GM18868 (cell line): ENCODE measurements around the gene FICD.
"Not testable (repeated sequence)": the region's sequence is repeated elsewhere in the genome, so short reads cannot be mapped to it uniquely, and the experiment has no call there.

Experiments
- ATAC-seq: cut with Tn5 transposase; IDR thresholded peaks from one replicate; pipeline ENCODE4 v1.9.1; 2021; ENCODE audit warnings: mild to moderate bottlenecking, moderate library complexity; ENCODE audit not compliant: unreplicated experiment

Gene FICD

GRCh38 chr12:108531929-108532848, 17.1 kb downstream of the FICD start:
- ATAC-seq: no peak

- no peak for ATAC-seq
Observed at GRCh38 chr12:108538146-108538545, 23.1 kb downstream of the FICD start.

- no peak for ATAC-seq
Observed at GRCh38 chr12:108538616-108539195, 23.6 kb downstream of the FICD start.

- no peak for ATAC-seq
Observed at GRCh38 chr12:108542320-108542719, 27.2 kb downstream of the FICD start.

- ATAC-seq: no peak
Observed at GRCh38 chr12:108543652-108544051, 28.6 kb downstream of the FICD start.

- no peak for ATAC-seq
Observed at GRCh38 chr12:108547686-108548085, 32.6 kb downstream of the FICD start.

- peak; percentile 56 for ATAC-seq
Observed at GRCh38 chr12:108548954-108549521, 34.0 kb downstream of the FICD start.

- no peak for ATAC-seq
Observed at GRCh38 chr12:108551535-108551934, 36.5 kb downstream of the FICD start.

- ATAC-seq: no peak
Observed at GRCh38 chr12:108553799-108554198, 38.7 kb downstream of the FICD start.

- ATAC-seq: not testable (repeated sequence)
Observed at GRCh38 chr12:108555383-108555782, 40.3 kb downstream of the FICD start.

- ATAC-seq: no peak
Observed at GRCh38 chr12:108559007-108559655, 44.1 kb downstream of the FICD start.

- no peak for ATAC-seq
Observed at GRCh38 chr12:108559748-108560147, 44.7 kb downstream of the FICD start.

- no peak for ATAC-seq
Observed at GRCh38 chr12:108560321-108560721, 45.2 kb downstream of the FICD start.

GRCh38 chr12:108560752-108561719, 46.0 kb downstream of the FICD start, which contains the start of gene SART3:
Gene SART3 (minus strand): TSS chr12:108561173. CDS start chr12:108561154, 19 bp downstream.
- peak; percentile 38 for ATAC-seq

- ATAC-seq: no peak
Observed at GRCh38 chr12:108561852-108562347, 46.8 kb downstream of the FICD start.

- peak; percentile 52 for ATAC-seq
Observed at GRCh38 chr12:108562348-108563135, 47.5 kb downstream of the FICD start, which contains the start of gene ISCU. Gene ISCU (plus strand): TSS chr12:108562596. CDS start chr12:108562623, 27 bp downstream.

GRCh38 chr12:108563136-108563803, 48.2 kb downstream of the FICD start:
- ATAC-seq: peak; percentile 45

- no peak for ATAC-seq
Observed at GRCh38 chr12:108563804-108564151, 48.7 kb downstream of the FICD start.

- no peak for ATAC-seq
Observed at GRCh38 chr12:108564724-108565123, 49.6 kb downstream of the FICD start.
